ENCODE results near the gene ARFRP1. TPM values are rescaled to one million over a fixed set of nuclear protein-coding genes. Genes with fewer than 3 reads are reported as not detected.

The ARFRP1 gene
- total RNA-seq, 8 experiments from 2014 or later = 22.7 to 45.5 (median 35.1) TPM

- ATAC-seq (replicated peaks in 6 of 8) = peak in 5 of 8 experiments; percentile 1 to 10 (median 8)
- WGBS, 10 experiments = 0 to 100% (median 80%) methylated on average over 1 to 7 of the region's 20 CpGs; no CpG with 5 or more reads in 4 of the 10 experiments
These were observed 40.5 kb upstream of the ARFRP1 start for GRCh38 chr20:63748070-63748933.

GRCh38 chr20:63747622-63748069, 39.9 kb upstream of the ARFRP1 start:
- Histone ChIP-seq H3K27ac (peak overlapping the region in 1 of 2 donors; percentile 2), H3K4me1 (replicated peaks in 1 of 2) (peaks cover 0 to 4% of the 10 kb centered on the region in 2 donors), H3K4me3 (no peak overlapping the region)
- ATAC-seq (replicated peaks in 6 of 8) = peak in 5 of 8 experiments; percentile 4 to 16 (median 11)
- in situ Hi-C loops (cut with MboI; ENCODE audit: low pct_unique_long_range_greater_than_20kb in 2 of 9, low sequenced_read_pairs in 9 of 9, unreplicated experiment in 9 of 9) = no loop called here
- no CpG with 5 or more reads among the region's 13 CpGs for WGBS, 10 experiments

More at GRCh38 chr20:63748070-63748933, 40.5 kb upstream of the ARFRP1 start:
- Histone ChIP-seq H3K4me1 (replicated peaks in 1 of 2) (peaks cover 0 to 4% of the 10 kb centered on the region in 2 donors), H3K27ac (no peak overlapping the region), H3K4me3 (no peak overlapping the region)
- in situ Hi-C loops (cut with MboI; ENCODE audit: low pct_unique_long_range_greater_than_20kb in 2 of 9, low sequenced_read_pairs in 9 of 9, unreplicated experiment in 9 of 9) = no loop called here

GRCh38 chr20:63746751-63747315, 39.1 kb upstream of the ARFRP1 start:
- in situ Hi-C loops (cut with MboI; ENCODE audit: low pct_unique_long_range_greater_than_20kb in 2 of 9, low sequenced_read_pairs in 9 of 9, unreplicated experiment in 9 of 9) = no loop called here
- H3K27ac ChIP-seq = no peak overlapping the region
- H3K4me1 ChIP-seq (replicated peaks in 1 of 2) = peaks cover 1 to 6% of the 10 kb centered on the region in 2 donors
- no peak overlapping the region for H3K4me3 ChIP-seq
- 85% methylated on average over 11 of the region's 47 CpGs; no CpG with 5 or more reads in 9 of the 10 experiments for WGBS, 10 experiments
- peak in 2 of 8 experiments; percentile 1 for ATAC-seq (replicated peaks in 6 of 8)

GRCh38 chr20:63745961-63746731, 38.4 kb upstream of the ARFRP1 start:
- 73 to 100% (median 83%) methylated on average over 1 to 8 of the region's 26 CpGs; no CpG with 5 or more reads in 3 of the 10 experiments for WGBS, 10 experiments
- H3K4me3 ChIP-seq = no peak overlapping the region
- no peak overlapping the region for H3K27ac ChIP-seq
- H3K4me1 ChIP-seq (replicated peaks in 1 of 2) = peaks cover 8 to 10% of the 10 kb centered on the region in 2 donors
- ATAC-seq (replicated peaks in 6 of 8) = peak in 3 of 8 experiments; percentile 4 to 12 (median 6)
- in situ Hi-C loops (cut with MboI; ENCODE audit: low pct_unique_long_range_greater_than_20kb in 2 of 9, low sequenced_read_pairs in 9 of 9, unreplicated experiment in 9 of 9) = no loop called here

GRCh38 chr20:63745424-63745805, 37.6 kb upstream of the ARFRP1 start:
- Histone ChIP-seq H3K27ac (no peak overlapping the region), H3K4me3 (no peak overlapping the region), H3K4me1 (replicated peaks in 1 of 2) (peaks cover 8 to 9% of the 10 kb centered on the region in 2 donors)
- WGBS, 10 experiments = 58 to 92% (median 79%) methylated on average over 1 to 4 of the region's 15 CpGs; no CpG with 5 or more reads in 5 of the 10 experiments
- no peak for ATAC-seq (replicated peaks in 6 of 8)
- in situ Hi-C loops (cut with MboI; ENCODE audit: low pct_unique_long_range_greater_than_20kb in 2 of 9, low sequenced_read_pairs in 9 of 9, unreplicated experiment in 9 of 9) = no loop called here

- Histone ChIP-seq H3K27ac (no peak overlapping the region), H3K4me1 (replicated peaks in 1 of 2) (peaks cover 8 to 9% of the 10 kb centered on the region in 2 donors), H3K4me3 (no peak overlapping the region)
- ATAC-seq (replicated peaks in 6 of 8) = no peak
- in situ Hi-C loops (cut with MboI; ENCODE audit: low pct_unique_long_range_greater_than_20kb in 2 of 9, low sequenced_read_pairs in 9 of 9, unreplicated experiment in 9 of 9) = no loop called here
- 60 to 100% (median 93%) methylated on average over 1 to 7 of the region's 25 CpGs; no CpG with 5 or more reads in 5 of the 10 experiments for WGBS, 10 experiments
These were observed 37.0 kb upstream of the ARFRP1 start for GRCh38 chr20:63744574-63745423.

- Histone ChIP-seq H3K4me3 (no peak overlapping the region), H3K4me1 (replicated peaks in 1 of 2) (peaks cover 8 to 9% of the 10 kb centered on the region in 2 donors), H3K27ac (no peak overlapping the region)
- in situ Hi-C loops (cut with MboI; ENCODE audit: low pct_unique_long_range_greater_than_20kb in 2 of 9, low sequenced_read_pairs in 9 of 9, unreplicated experiment in 9 of 9) = no loop called here
- no peak for ATAC-seq (replicated peaks in 6 of 8)
- WGBS, 10 experiments = 80 to 100% (median 83%) methylated on average over 1 of the region's 4 CpGs; no CpG with 5 or more reads in 7 of the 10 experiments
These were observed 36.4 kb upstream of the ARFRP1 start for GRCh38 chr20:63744158-63744557.

- Histone ChIP-seq H3K4me3 (no peak overlapping the region), H3K27ac (no peak overlapping the region), H3K4me1 (replicated peaks in 1 of 2) (peaks cover 12 to 13% of the 10 kb centered on the region in 2 donors)
- WGBS, 10 experiments = 80 to 100% (median 97%) methylated on average over 1 to 17 of the region's 31 CpGs; no CpG with 5 or more reads in 2 of the 10 experiments
- in situ Hi-C loops (cut with MboI; ENCODE audit: low pct_unique_long_range_greater_than_20kb in 2 of 9, low sequenced_read_pairs in 9 of 9, unreplicated experiment in 9 of 9) = no loop called here
- ATAC-seq (replicated peaks in 6 of 8) = no peak
These were observed 35.6 kb upstream of the ARFRP1 start for GRCh38 chr20:63743210-63743970.

GRCh38 chr20:63742381-63743024, 34.7 kb upstream of the ARFRP1 start:
- no peak overlapping the region for H3K4me3 ChIP-seq
- in situ Hi-C loops (cut with MboI; ENCODE audit: low pct_unique_long_range_greater_than_20kb in 2 of 9, low sequenced_read_pairs in 9 of 9, unreplicated experiment in 9 of 9) = no loop called here
- no peak for ATAC-seq (replicated peaks in 6 of 8)
- peaks cover 17 to 21% of the 10 kb centered on the region in 2 donors for H3K4me1 ChIP-seq (replicated peaks in 1 of 2)
- 80% methylated on average over 2 of the region's 37 CpGs; no CpG with 5 or more reads in 9 of the 10 experiments for WGBS, 10 experiments
- H3K27ac ChIP-seq = no peak overlapping the region

GRCh38 chr20:63741676-63742380, 34.1 kb upstream of the ARFRP1 start:
- in situ Hi-C loops (cut with MboI; ENCODE audit: low pct_unique_long_range_greater_than_20kb in 2 of 9, low sequenced_read_pairs in 9 of 9, unreplicated experiment in 9 of 9) = no loop called here
- Histone ChIP-seq H3K4me1 (replicated peaks in 1 of 2) (peaks cover 17 to 26% of the 10 kb centered on the region in 2 donors), H3K27ac (peak overlapping the region; percentile 86 to 94), H3K4me3 (peak overlapping the region in 4 of 5 donors; percentile 56 to 80 (median 78))
- no peak for ATAC-seq (replicated peaks in 6 of 8)
- 100% methylated on average over 2 of the region's 30 CpGs; no CpG with 5 or more reads in 9 of the 10 experiments for WGBS, 10 experiments

- WGBS, 10 experiments = 60% methylated on average over 1 of the region's 6 CpGs; no CpG with 5 or more reads in 9 of the 10 experiments
- Histone ChIP-seq H3K27ac (peak overlapping the region; percentile 86 to 94), H3K4me3 (peak overlapping the region; percentile 56 to 81 (median 80)), H3K4me1 (replicated peaks in 1 of 2) (peaks cover 17 to 26% of the 10 kb centered on the region in 2 donors)
- in situ Hi-C loops (cut with MboI; ENCODE audit: low pct_unique_long_range_greater_than_20kb in 2 of 9, low sequenced_read_pairs in 9 of 9, unreplicated experiment in 9 of 9) = no loop called here
- no peak for ATAC-seq (replicated peaks in 6 of 8)
These were observed 33.5 kb upstream of the ARFRP1 start for GRCh38 chr20:63741354-63741675.

Data from motor neuron (in vitro differentiated cells).